Adrenal gland (tissue), 5 donors: ENCODE measurements around the gene CLASP1.

Experiments used
- CTCF ChIP-seq, 6 experiments: fragments of 450-650 bp in 4 of 6; fragments of 200-600 bp in 2 of 6; sonication (generic) in 1 of 6; IDR thresholded peaks; 1 replicate in 5 of 6; 2 replicates in 1 of 6; pipeline versions ENCODE4 v1.5.1 to v1.8.0; 2016 to 2021; ENCODE audit warnings: antibody characterized with exemption in 6 of 6, mild to moderate bottlenecking in 2 of 6, moderate library complexity in 1 of 6
- POLR2A ChIP-seq, 2 donors: fragments of 450-650 bp; IDR thresholded peaks; one replicate each; pipeline ENCODE4 v1.6.1; 2017; ENCODE audit warnings: antibody characterized with exemption in 2 of 2, mild to moderate bottlenecking in 2 of 2, moderate library complexity in 1 of 2
- donor health status: DM: no; HTN: no; CAD: no.

GRCh38 chr2:121659933-121660332 is 10.7 kb upstream of the CLASP1 start:
- TF ChIP-seq CTCF (IDR thresholded peaks at IDR 0.05) = no peak
- no peak for TF ChIP-seq POLR2A (IDR thresholded peaks at IDR 0.05)
